HG02943 (cell line): ENCODE results near the gene TBX21.
"Not testable (repeated sequence)": the region's sequence is repeated elsewhere in the genome, so short reads cannot be mapped to it uniquely, and the experiment has no call there.

Experiments
- ATAC-seq: cut with Tn5 transposase; IDR thresholded peaks from one replicate; pipeline ENCODE4 v1.9.1; 2021; ENCODE audit warnings: mild to moderate bottlenecking, low read depth, moderate library complexity; ENCODE audit not compliant: unreplicated experiment

The TBX21 gene

DNA sequence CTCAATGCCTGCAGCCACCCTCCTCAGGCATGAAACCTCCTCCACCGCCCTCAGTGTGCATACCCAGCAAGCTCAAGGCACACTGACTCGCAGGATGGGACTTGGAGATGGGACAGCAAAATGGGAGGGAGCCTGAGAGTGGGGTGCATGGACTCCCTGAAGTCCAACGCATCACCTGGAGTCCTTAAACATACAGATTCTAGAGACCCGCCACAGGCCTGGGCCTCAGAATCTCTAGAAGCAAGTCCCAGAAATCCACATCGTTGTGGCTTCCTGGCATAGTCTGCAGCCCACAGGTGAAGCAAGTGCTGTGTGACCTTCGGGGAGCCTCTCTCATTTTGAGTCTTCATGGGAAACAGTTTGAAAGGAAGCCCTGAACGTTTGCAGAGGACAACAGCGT, 3.6 kb upstream of the TBX21 start:
- no peak for ATAC-seq

DNA sequence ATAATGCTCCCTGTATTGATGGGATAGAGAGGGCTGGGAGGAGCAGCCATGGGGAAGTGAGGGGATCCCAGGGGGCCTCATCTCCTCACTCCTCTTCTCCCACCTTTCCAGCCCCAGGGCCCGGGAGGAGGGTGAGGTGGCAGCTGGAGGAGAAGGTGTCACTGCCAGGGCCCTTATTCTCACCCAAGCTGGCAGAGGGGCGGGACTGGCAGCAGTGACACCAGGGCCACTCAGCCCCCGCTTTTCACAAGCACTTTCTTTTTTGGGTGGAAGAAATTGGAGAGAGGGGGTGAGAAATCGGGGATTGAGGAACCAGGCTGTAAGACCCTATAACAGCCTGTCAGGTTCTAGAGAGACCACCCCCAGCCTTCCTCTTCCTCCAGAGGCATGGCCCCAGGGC, 2.4 kb upstream of the TBX21 start:
- ATAC-seq: no peak

DNA sequence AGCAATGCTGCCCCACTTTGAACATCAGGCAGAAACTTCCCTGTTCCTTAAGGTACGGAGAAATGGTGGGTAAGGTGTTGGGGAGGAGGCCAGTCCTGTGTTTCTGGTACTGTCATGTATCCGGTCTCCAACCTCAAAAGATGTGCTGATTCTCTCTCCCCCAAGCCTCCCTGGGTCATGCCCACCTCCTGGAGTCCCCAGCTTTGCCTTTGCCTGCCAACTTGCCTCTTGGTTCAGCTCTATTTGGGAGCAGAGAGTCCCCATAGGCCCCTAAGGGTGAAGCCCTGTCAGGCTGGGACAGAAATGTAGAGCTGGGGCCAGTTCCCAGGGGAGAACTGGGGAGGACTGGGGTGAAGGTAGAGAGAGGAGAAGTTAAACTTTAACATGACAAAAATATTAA, 1.6 kb upstream of the TBX21 start:
- ATAC-seq: no peak

DNA sequence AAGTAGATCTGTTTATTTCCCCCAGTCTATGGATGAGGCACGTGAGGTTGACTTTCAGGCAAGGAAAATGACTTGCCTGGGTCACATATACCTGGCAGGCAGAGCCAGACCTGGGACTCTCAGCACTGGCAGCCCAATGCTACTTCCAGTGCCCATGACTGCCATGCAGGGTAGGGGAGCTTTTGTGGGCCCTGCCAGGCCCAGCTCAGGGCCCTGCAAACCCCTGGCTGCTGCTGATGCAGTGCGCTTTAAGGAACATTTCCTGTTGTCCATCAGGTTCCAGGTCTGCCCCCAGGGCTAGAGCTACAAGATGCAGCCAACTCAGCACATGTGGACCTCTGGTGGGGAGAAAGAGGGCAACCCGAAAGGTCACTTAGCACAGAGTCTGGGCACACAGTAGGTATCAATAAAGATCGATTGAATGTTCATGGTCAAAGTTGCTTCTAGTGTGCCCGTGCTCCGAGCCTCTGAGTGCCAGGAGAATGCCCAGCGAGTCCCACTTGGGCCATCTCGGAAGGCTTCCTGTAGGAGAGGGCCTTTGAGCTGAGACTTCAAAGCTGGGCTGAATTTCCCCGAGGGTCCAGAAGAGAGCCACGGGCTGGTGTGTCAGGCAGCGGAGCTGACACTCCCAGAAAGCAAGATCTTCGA, 513 bp upstream of the TBX21 start:
- no peak for ATAC-seq

DNA sequence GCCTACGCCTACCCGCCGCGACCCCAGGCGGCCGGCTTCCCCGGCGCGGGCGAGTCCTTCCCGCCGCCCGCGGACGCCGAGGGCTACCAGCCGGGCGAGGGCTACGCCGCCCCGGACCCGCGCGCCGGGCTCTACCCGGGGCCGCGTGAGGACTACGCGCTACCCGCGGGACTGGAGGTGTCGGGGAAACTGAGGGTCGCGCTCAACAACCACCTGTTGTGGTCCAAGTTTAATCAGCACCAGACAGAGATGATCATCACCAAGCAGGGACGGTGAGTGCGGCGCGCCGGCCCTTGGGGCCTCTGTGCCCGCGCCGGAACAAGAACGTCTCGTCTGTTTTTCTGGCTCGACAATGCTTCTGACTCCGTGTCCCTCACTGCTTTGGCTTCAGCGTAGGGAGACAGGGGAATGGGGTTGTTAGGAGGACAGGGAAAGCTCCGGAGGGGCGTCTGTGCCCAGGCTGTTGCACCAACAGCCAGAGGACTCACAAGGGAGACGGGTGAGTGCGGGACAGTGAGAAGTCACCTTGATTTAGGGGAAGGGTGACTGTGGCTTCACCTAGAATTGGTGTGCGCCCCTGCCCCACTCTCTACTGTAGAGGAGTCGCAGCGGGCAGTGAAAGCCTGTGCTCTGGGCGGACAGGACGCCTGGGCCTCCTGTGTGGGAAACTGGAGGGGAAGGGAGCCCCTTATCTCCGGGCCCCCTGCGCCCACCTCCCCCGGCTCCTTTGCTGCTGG, 806 bp downstream of the TBX21 start:
- peak; percentile 9 for ATAC-seq

DNA sequence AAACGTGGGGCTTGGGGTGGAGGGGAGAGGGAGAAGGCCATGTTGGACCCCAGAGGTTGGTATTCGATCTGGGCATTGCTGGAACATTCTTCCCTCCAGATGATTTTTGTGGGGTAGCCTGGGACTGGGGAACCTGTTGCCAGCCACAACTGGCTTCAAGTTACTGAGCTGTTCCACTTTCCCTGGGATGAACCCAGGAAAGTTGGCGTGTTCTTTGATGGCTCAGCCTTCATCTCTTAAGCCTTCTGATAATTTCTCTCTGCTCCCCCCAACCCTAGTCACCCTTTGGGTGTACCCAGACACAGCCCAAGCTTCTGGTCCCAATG, 2.1 kb downstream of the TBX21 start:
- no peak for ATAC-seq

DNA sequence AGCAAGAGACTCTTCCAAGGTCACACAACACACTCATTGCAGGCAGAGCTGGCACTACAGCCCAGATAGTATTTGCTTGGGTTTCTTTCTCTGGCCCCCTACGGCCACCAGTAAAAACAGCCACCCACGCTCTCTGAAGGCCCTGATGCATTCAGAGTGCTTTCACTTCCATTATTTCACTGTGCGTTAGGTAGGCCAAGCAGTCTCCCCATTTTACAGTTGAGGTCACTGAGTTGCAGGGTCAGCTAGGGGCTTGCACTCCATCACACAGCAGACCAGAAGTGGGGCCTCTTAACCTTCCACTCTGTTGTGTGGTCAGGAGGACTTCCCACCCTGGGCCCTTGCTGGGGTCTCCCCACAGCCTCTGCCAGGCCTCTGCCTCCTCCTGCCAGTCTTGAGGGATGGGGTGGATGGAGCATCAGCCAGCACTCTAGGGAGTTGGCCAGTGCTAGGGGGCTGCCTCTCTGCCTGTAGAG, 2.5 kb downstream of the TBX21 start:
- no peak for ATAC-seq

DNA sequence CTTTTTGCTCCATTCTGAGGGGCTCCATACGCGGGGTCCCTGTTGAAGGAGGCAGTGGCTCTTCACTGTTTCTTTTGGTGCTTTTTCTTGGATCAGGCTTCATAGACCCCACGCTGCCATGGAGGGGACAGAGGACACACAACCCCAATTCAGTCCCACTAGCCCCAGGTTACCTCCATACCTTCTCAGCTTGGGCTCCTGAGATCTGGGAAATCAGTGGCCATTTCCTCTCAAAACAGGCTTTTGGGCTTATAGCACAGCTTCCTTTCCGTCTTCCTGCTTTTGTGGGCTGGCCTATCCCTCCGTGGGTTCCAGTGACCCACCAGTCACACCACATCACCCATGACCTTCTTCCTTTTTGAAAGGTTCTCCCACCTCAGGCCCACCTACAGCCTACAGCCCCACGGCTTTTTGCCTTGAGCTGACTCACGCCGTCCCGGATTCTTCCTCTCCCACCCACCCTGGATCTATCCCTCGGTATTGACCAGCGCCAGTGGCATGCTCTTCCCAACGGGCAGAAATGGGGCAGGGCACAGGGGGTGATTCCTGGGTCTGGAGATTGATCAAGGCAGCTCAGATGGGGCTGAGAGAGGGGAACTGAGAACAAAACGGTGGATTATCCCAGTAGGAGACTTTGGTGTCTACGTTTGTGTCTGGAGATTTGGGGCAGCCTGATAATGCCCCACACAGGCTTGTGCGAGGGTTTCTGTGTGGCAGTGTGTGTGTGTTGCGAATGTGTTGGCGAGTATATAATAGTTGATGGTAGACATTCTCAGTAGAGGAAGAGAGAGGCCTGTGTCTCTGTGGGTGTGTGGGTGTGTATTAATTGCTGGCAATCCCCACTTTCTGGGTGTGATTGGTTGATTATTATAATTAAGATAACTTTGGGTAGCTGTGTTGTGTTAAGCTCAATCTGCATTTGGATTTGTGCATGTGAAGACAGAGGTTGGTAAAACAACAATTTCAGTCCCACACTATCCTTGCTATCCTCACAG, 3.8 kb downstream of the TBX21 start:
- no peak for ATAC-seq

DNA sequence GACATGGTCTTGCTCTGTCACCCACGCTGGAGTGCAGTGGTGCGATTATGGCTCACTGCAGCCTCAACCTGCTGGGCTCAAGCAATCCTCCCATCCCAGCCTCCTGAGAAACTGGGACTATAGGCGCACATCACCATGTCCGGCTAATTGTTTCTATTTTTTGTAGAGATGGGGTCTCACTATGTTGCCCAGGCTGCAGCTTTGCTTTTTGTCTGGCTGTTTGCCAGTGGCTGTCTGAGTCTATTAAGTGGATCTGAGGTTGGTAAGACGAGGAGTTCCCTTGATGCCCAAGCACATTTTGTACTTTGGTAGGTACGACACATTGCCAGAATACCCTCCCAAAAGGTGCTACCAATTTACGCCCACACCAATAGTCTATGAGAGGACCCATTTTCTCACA, 5.1 kb downstream of the TBX21 start:
- ATAC-seq: no peak

DNA sequence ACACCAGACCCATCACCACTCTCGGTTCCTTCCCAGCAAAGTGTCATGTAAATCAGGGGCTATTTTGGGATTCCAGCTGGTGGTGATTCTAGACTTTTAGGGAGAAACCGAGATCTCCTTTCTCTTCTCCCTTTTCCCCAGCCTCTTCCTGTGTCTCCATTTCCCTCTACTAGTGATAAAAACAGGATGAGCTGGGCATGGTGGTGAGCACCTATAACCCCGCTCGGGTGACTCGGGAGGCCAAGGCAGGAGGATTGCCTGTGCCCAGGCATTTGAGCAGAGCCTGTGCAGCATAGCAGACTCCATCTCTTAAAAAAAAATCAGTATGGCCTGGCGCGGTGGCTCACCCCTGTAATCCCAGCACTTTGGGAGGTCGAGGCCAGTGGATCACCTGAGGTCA, 6.1 kb downstream of the TBX21 start:
- ATAC-seq: no peak

DNA sequence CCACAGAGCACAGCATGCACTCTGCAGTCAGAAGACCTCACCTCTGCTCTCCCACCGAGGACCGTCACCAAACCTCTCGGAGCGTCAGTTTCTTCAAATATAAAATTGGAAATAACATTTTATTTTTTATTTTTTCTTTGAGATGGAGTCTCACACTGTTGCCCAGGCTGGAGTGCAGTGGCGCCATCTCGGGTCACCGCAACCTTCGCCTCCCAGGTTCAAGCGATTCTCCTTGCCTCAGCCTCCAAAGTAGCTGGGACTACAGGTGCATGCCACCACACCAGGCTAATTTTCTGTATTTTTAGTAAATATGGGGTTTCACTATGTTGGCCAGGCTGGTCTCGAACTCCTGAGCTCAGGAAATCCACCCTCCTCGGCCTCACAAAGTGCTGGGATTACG, 6.9 kb downstream of the TBX21 start:
- ATAC-seq: not testable (repeated sequence)

DNA sequence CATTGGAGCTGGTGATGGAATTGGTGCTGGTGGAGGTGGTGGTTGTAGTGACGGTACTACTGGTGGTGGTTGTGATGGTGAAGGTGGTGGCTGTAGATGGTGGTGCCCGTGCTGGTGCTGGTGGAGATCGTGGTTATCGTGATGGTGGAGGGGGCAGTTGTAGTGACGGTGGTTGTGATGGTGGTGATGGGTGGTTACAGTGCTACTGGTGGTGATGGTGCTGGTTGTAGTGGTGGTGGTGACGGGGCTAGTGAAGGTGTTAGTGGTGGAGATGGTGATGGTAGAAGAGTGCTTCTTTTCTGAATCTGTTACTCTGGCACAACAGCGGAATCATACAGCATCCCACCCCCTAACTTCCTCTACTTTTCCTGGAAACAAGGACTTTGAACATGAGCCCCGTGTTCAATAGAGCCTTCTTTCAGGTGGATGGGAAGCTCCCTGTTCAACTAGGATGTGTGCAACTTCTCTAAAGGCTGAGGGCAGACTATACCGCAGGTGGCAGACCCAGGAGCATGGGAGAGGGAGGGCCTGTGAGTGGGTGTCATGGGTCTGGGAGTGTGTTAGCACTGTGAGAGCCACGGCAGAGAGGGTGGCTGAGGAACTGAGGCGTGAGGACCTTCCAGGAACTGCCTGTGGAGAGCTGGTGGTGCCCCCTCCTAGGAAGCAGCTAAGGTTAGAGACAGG, 8.2 kb downstream of the TBX21 start:
- no peak for ATAC-seq

DNA sequence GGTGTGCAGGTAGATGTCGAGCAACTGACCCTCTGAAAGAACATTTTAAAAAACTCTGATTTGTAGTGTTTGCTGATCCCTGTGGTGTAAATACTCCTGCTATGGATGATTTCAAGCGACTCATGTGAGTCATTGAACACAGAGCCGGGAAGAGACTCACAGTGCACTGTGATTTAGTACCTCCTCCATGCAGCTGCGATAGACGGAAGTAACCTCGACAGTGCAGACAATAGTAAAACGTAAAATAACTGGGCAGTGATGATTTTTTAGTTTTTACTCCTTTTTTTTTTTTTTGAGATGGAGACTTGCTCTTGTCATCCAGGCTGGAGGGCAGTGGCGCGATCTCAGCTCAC, 8.7 kb downstream of the TBX21 start:
- no peak for ATAC-seq

DNA sequence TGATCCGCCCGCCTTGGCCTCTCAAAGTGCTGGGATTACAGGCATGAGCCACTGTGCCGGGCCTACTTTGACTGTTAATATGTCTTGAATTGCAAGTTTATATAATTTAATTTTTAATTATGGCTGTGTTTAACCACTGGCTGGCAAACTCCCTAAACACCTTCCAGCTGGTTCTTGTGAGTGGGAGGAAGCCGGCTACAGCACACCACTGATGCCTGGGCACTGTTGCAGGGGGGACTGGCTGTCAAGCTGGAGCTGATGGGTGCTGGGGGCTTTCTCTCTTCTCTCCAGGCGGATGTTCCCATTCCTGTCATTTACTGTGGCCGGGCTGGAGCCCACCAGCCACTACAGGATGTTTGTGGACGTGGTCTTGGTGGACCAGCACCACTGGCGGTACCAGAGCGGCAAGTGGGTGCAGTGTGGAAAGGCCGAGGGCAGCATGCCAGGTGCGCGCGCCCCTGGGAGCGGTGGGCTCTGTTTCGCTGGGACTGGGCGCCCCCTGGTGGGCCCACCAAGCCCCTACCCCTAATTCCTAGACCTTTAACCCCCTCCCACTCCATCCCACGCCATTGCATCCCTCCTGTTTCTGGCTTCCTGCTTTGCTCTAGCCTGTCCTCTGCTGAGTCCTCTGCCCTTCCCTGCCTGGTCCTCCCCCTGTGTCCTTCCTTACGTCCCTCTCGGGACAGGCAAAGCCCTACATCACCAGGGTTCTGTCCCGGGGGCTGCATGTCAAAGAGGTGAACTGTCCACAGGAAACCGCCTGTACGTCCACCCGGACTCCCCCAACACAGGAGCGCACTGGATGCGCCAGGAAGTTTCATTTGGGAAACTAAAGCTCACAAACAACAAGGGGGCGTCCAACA, 9.5 kb downstream of the TBX21 start:
- no peak for ATAC-seq

DNA sequence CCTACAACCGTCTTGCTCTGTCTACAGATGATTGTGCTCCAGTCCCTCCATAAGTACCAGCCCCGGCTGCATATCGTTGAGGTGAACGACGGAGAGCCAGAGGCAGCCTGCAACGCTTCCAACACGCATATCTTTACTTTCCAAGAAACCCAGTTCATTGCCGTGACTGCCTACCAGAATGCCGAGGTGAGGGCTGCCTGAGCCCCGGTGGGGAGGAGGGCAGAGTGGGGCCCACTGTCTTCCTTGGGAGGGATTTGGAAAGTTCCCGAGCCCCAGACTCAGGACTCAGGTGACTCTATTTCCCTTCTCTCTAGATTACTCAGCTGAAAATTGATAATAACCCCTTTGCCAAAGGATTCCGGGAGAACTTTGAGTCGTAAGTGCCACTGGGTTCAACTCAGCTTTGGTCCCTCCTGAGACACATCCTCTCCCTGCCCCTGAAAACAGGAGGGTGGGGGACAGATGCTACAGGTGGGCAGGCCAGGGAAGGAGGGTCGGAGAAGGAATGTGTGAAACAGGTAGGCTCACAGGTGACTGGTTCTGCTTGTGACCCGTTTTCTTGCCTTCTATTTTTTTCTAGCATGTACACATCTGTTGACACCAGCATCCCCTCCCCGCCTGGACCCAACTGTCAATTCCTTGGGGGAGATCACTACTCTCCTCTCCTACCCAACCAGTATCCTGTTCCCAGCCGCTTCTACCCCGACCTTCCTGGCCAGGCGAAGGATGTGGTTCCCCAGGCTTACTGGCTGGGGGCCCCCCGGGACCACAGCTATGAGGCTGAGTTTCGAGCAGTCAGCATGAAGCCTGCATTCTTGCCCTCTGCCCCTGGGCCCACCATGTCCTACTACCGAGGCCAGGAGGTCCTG, 11.4 kb downstream of the TBX21 start:
- ATAC-seq: no peak

DNA sequence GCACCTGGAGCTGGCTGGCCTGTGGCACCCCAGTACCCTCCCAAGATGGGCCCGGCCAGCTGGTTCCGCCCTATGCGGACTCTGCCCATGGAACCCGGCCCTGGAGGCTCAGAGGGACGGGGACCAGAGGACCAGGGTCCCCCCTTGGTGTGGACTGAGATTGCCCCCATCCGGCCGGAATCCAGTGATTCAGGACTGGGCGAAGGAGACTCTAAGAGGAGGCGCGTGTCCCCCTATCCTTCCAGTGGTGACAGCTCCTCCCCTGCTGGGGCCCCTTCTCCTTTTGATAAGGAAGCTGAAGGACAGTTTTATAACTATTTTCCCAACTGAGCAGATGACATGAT, 12.0 kb downstream of the TBX21 start:
- ATAC-seq: no peak

DNA sequence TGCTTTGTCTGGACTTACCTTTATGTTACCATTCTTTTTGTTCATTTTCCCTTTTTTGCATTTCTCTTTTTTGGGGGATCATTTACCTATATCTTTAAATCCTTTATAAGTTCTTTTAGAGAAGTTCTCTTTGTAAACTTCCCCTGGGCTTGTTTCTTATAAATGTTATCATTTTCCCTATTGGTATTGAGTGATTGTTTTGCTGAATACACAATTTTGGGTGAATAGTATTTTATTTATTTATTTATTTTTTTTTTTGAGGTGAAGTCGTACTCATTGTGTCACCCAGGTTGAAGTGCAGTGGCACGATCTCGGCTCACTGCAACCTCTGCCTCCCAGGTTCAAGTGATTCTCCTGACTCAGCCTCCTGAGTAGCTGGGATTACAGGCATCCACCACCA, 18.4 kb downstream of the TBX21 start:
- no peak for ATAC-seq

DNA sequence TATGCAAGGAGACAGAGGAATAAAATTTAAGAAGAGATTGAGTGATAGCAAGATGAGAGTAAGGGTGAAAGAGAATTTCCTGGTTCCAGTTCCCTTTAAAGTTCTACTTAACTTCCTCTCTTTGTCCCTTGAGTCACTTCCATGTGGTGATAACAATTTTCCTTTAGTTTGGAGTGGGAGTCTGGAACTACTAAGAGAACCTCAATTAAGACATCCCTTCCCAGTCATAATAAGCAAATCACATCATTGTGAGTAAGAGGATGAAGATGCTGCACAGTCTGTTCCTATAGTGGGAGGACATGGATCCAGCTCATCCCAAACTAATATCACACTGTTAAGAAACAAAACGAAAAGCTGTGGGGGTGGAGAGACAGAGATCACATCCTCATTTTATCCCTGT, 24.4 kb downstream of the TBX21 start:
- no peak for ATAC-seq
